Frontal cortex (tissue), 4 donors: ENCODE measurements around the gene GPR101. TPM values are rescaled to one million over a fixed set of nuclear protein-coding genes. Genes with fewer than 3 reads are reported as not detected.
"Not testable (repeated sequence)": the region's sequence is repeated elsewhere in the genome, so short reads cannot be mapped to it uniquely, and the experiment has no call there.

Source experiments
- DNase-seq, 2 donors: peaks; one replicate each; pipeline ENCODE4 v3.0.0; 2012; ENCODE audit warnings: low spot score in 2 of 2
- FAIRE-seq: peaks from 2 replicates; lab custom pipeline; 2012; peaks lifted over from hg19 to GRCh38; lab: Jason Lieb, UNC
- total RNA-seq: library from RNA; depleted of rRNA; stranded (reverse); fragments of >200 nt; gene quantifications from one replicate; pipeline ENCODE4 v1.2.3, GENCODE V29; 2014
- donor health status: control.
- donor health status: control.
- donor health status: control.

Gene GPR101
- total RNA-seq, 1 donor from 2014 or later = not detected

DNA sequence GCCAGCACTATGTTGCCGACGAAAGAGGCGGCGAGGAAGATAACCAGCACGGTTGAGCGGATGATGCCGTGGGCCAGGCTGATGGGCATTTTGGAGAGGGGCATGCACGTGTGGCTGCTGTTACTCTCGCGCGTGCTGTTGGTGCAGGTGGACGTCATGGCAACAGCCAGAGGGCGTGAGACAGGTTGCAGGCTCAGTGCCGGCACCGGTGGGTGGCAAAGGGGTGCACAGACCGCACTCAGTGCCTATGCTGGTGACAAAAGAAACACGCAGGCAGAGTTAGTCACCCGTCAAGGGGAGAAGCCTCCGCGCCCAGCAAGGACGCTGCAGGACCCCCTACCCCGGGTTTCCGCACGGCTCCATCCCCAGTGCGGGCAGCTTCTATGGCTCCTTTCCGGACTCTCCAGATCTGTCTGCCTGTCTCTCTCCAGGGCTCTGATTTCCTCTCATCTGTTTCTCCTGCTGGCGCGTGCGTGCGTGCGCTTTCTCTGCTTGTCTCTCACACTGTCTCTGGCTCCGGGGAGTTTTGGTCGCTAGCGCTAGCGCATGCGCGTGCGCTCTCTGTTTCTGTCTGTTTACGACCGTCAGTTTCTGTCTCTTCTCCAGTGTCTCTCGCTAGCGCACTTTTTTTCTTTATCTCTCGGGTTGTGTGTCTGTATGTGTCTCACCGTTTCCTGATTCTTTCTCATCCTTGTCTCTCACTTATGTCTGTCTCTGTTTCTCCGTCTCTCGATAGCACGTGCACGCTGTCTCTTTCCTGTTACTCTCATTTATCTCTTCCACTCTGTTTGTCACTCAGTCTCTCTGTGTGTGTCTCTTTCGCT, 2.1 kb downstream of the GPR101 start:
- peak in 1 of 2 donors; percentile 12 for DNase-seq
- no peak for FAIRE-seq

- no peak for FAIRE-seq
- DNase-seq = no peak
These were observed 2.8 kb downstream of the GPR101 start for GRCh38 chrX:137031039-137031438.

- FAIRE-seq (no peak), DNase-seq (no peak)
These were observed 5.1 kb downstream of the GPR101 start for GRCh38 chrX:137028699-137029098.

DNA sequence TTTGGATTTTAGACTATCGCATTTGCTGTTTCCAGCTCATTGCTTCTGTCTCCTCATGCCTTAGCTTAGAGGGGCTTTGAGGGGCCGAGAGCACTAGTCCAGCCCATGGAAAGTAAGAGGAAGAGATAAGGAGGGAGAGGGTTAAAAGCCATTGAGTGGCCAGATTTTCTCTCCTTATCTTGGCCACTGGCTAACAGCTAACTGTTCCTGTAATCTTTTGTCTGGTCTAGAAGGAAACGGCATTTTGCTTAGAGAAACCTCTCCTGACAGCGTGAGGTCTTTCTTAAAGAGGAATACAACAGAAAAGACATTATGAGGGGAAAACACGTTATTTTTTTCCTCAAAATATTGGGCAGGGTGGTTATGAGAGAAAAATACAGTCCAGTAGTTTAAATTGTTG, 7.9 kb downstream of the GPR101 start:
- FAIRE-seq (no peak), DNase-seq (no peak)

- not testable (repeated sequence) for FAIRE-seq, DNase-seq
These were observed 33.6 kb downstream of the GPR101 start for GRCh38 chrX:137000236-137000635.

DNA sequence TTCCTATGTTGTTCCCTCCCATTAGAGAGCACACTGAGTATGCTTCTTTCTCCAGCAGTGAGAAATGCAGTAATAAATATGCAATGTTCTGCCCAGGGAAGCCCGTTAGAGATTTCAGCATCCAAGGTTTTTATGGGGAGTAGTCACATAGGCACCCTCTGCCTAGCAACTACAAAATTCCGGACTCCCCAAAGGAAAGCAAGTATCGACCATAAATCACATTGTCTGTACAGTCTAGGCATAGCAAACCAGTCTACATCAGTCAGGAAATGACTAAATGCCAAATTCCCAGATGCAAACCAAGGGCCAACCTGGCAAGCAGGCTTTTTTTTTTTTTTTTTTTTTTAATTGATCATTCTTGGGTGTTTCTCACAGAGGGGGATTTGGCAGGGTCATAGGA, 34.8 kb downstream of the GPR101 start:
- no peak for FAIRE-seq
- no peak for DNase-seq

Other genes starting within 250 kb of the GPR101 start
- gene RBMX, start 153.3 kb downstream of the GPR101 start, total RNA-seq = 323 TPM